Hindlimb muscle (tissue), 1 donor: ENCODE data around the gene FAM120A. TPM values are rescaled to one million over a fixed set of nuclear protein-coding genes. Genes with fewer than 3 reads are reported as not detected.
"Not testable (repeated sequence)": the region's sequence is repeated elsewhere in the genome, so short reads cannot be mapped to it uniquely, and the experiment has no call there.

Experiments used
- DNase-seq: peaks from one replicate; pipeline ENCODE4 v3.0.0-alpha.2; 2013
- polyA plus RNA-seq: library from polyadenylated mRNA; unstranded; fragments of 120-200 nt; gene quantifications from one replicate; pipeline ENCODE4 v1.2.1, GENCODE V29; 2013; ENCODE audit not compliant: insufficient read length

Gene FAM120A
- 63.3 TPM for polyA plus RNA-seq

GRCh38 chr9:93450945-93451815, at the start of gene FAM120A:
FAM120A (plus strand) TSS chr9:93451685; CDS start chr9:93451916, 231 bp downstream.
- peak; percentile 85 for DNase-seq

DNA sequence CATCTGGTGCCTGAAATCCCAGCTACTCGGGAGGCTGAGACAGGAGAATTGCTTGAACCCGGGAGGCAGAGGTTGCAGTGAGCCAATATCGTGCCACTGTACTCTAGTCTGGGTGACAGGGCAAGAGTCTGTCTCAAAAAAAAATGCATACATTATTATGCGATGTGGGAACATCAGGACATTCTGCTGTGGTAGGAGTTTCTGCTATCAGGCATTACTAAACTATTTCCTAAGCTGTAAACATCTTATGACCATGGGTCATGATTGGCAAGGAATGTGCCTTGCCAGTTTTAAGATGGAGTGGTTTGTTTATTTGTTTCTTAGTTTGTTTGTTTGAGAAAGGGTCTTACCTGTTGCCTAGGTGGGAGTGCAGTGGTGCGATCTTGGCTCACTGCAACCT, 45.1 kb upstream of the FAM120A start:
- no peak for DNase-seq

GRCh38 chr9:93413530-93413929, 38.0 kb upstream of the FAM120A start:
- DNase-seq = no peak

DNA sequence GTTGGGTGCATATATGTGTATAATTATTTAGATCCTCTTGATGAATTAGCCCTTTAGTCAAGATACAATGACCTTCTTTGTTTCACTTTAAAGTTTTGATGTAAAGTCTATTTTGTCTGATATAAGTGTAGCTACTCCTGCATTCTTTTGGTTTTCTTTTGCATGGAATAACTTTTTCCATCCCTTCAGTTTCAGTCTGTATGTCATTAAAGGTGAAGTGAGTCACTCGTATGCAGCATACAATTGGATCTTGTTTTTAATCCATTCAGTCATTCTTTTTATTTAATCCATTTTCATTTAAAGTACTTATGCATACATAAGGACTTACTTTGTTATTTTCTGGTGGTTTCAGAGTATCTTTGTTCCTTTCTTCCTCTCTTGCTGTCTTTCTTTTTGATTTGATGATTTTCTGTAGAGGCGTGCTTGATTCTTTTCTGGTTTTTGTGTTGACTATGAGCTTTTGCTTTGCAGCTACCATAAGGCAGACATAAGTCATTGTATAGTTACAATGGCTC, 36.3 kb upstream of the FAM120A start:
- no peak for DNase-seq

DNA sequence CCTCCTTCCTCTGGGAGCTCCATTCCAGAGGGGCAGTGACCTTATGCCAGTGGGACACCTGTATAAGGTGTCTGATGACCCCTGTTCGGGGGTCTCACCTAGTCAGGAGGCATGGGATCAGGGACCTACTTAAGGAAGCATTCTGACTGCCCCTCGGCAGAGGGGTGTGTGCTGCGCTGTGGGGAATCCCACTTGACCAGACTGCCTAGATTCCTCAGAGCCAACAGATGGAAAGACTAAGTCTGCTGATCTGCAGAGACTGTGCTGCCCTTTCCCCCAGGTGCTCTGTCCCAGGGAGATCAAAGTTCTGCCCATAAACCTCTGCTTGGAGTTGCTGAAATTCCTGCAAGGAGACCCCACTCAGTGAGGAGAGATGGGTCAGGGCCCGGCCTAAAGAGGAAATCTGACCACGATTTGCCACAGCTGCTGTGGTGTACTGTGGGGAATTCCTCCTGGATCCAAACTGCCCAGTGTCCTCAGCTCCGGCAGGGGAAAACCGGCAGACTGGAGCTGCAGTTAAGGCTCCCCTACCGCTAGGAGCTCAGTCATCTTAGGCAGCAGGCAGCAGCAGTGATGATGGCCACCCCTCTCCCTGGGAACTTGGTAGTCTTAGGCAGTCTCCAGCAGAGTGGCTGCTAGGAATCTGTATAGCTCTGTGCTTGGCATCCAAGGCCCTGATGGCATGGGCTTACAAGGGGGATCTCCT, 34.8 kb upstream of the FAM120A start:
- DNase-seq = no peak

- DNase-seq = no peak
These were observed 33.9 kb upstream of the FAM120A start for GRCh38 chr9:93417538-93417937.

DNA sequence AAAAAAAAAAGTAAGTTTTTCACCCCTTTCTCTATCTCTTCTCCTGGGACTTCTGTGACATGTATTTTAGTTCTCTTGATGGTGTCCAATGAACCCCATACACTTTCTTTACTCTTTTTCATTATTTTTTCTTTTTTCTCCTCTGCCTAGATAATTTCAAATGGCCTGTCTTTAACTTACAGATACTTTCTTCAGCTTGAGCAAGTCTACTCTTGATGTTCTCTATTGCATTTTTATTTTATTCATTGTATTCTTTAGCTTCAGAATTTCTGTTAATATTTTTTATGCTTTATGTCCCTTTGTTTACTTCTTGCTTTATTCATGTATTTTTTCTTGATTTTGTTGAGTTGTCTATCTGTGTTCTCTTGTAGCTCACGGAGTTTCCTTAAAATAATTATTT, 32.5 kb upstream of the FAM120A start:
- no peak for DNase-seq

DNA sequence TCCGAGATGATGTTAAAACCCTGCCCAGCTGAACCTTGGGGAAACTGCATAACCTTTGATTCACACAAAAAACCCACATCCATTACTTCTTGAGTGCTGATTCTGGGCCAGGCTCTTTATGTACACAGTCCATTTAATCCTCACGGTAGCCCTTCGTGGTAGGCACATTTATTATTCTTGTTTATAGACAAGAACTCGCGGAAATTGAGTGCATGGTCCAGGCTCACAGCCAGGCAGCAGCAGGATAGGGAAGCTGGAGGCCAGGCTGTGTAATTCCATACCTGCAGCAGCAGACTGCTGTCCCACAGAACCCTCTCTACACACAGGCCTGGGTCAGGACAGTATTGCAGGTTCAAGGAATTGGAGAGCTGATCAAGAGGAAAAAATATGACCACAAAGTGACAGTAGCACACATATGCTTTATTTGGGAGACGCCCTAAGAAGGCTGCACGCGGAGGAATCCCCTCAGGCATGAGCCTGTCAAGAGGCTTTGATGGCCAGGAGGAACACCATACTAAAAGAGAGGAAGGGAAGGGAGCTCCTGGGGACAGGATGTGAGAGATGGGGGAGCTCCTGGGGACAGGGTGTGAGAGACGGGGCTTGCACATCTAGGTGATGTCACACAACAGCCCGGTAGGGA, 28.4 kb upstream of the FAM120A start:
- no peak for DNase-seq

- DNase-seq = no peak
These were observed 23.7 kb upstream of the FAM120A start for GRCh38 chr9:93427655-93428379.

DNA sequence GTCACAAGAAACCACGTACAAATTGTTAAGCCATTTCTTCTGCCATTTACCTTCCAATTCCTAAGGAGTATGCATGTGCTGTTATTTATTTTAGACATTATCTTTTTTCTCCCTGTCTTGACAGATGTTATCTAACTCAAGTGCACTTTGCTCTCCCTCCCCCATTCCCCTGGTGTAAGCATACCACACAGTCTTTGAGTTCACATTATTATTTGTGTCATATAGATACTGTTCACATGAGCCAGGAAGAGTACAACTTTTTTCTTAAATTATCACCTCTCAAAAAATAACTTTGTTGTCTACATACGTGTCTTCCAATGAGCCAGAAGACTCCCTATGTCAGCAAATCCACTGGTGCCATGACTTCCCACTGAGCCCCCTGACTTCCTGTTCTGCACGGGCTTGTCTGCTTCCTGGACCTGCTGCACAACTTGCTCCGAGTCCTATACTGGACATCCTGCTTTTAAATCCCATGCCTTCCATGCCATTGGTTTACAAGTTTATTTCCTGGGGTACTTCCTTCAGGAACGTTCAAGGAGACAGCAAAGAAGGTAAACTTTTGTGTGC, 19.9 kb upstream of the FAM120A start:
- no peak for DNase-seq

GRCh38 chr9:93432964-93433363, 18.5 kb upstream of the FAM120A start:
- no peak for DNase-seq

GRCh38 chr9:93434056-93434455, 17.4 kb upstream of the FAM120A start:
- no peak for DNase-seq

DNA sequence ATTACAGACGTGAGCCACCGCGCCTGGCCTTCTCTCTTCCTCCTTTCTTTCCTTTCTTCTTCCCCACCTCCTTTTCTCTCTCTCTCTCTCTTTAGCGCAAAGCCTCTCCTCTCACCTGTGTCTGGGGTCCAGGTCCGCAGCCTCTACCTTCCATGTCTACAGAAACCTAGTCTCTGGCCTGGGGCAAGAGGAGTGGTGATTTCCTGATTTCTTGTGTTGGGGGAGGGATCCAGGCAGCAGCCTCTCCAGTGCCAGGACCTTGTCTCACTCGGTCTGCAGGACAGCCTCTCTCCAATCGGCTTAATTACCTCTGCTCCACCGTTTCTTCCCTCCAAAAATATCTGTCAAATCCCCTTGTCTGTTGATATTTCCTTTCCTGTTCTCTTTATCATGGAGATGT, 16.1 kb upstream of the FAM120A start:
- no peak for DNase-seq

DNA sequence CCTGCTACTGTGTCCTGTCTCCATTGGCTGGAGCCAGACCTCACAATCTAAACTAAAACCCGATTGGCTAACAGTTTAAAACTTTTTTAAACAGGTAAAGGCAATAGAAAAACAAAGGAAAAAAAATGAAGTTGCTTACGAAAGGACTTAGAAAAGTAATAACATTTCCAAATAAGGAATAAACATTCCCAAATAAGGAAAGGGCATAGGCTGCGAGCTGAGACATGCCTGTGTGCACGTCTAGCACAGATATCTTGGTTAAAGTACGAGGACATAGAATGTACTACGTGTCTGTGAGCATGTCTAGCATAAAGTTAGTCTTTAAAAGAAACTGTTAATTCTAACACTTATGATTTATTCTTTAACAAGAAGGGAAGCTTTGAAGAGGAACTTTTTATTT, 15.3 kb upstream of the FAM120A start:
- DNase-seq = no peak

- DNase-seq = no peak
These were observed 14.7 kb upstream of the FAM120A start for GRCh38 chr9:93436655-93437407.

DNA sequence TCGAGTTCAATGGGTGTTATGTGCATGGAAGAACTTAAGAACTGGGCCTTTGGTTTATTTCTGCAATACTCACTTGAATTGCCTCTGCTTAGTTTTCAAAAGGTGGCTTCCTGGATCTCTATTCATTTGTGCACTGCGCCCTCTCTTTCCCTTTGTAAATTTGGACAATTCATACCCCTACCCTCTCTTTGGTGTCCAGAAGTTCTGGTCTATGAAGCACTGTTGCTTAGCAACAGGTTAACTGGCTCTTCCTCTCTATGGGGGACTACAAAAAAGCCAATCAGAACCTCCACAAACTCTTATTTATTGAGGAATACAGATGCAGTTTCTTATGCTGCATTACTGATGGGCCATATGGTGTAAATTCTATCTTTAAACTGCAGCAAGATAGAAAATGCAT, 13.5 kb upstream of the FAM120A start:
- no peak for DNase-seq

- not testable (repeated sequence) for DNase-seq
These were observed 12.2 kb upstream of the FAM120A start for GRCh38 chr9:93439301-93439700.

DNA sequence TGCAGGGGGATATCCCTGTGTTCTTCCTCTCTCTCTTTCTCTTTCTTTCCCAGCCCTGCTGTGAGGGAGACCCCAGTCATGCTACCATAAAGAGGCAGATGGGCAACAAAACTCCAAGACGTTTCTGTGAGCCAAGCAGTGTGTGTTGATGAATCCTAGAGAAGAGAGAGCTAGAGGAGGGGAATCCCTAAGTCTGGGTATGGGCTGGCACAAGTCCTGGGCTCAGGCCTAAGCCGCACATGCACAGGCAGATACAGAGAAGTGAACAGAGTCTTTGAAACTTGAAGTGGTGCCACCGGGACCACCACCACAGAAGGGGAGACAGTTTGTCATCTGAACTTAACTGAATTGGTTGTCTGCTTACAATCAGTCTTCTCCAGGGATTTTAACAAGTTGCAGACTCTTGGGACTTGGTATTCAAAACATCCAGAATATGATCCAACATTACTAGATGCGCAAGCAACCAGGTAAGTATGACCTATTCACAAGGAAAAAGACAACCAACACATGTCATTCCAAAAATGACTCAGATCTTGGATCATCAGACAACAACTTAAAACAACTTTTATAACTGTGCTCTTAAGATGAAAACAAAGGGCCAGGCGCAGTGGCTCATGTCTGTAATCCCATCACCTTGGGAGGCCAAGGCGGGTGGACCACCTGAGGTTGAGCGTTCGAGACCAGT, 10.4 kb upstream of the FAM120A start:
- no peak for DNase-seq

- no peak for DNase-seq
These were observed 5.4 kb upstream of the FAM120A start for GRCh38 chr9:93446073-93446472.

GRCh38 chr9:93447655-93448054, 3.8 kb upstream of the FAM120A start:
- no peak for DNase-seq
